ENCODE measurements around the gene AKR1C4. TPM values are rescaled to one million over a fixed set of nuclear protein-coding genes. Genes with fewer than 3 reads are reported as not detected.

The AKR1C4 gene
- total and polyA plus RNA-seq, 2 of the 8 experiments (the other 6 are each of a cell fraction or from before 2014, with no cell fraction given): not detected

DNA sequence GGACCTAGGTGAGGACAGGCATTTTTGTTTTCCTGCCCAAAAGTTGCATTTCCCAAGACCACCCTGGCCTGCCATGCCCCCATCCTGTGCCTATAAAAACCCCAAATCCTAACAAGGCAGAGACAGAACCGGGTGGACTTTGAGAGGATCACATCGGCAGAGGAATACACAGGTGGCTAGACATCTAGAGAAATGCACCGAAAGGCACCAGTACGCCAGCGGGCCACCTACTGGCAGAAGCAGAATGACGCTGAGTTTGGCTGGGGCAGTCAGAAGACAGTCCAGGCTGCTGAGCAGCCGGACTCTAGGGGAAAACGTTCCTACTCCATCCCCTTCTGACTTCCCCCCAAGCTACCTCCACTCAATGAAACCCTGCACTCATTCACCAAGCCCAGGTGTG lies 2.8 kb downstream of the AKR1C4 start:
- no peak overlapping the region; the same call in 1 of the 2 replicates for H4K8ac ChIP-seq (ENCODE audit: extremely low read depth, insufficient read depth, low read length)
- H3K23ac ChIP-seq (ENCODE audit: insufficient read length): no peak overlapping the region
- H4K20me1 ChIP-seq (replicated peaks in 1 of 2; ENCODE audit: control insufficient read depth in 1 of 2, insufficient read depth in 2 of 2, low read length in 2 of 2): no peaks in the 10 kb centered on the region
- no peak overlapping the region for H3K4ac ChIP-seq (replicated peaks; ENCODE audit: insufficient read length, low read depth, low read length)
- H3K18ac ChIP-seq (ENCODE audit: extremely low read depth, low read length): no peak overlapping the region
- no peak overlapping the region for H3K56ac ChIP-seq (replicated peaks; ENCODE audit: insufficient read length, low read depth, low read length)
- no peak overlapping the region for H3K27ac ChIP-seq (ENCODE audit: low read depth, low read length)
- no peak for FAIRE-seq
- no peak overlapping the region for H2AK5ac ChIP-seq (ENCODE audit: low read depth, low read length)
- H3K23me2 ChIP-seq (ENCODE audit: low read depth, low read length): no peaks in the 10 kb centered on the region; the same call in 1 of the 2 replicates
- H3K9me3 ChIP-seq (ENCODE audit: insufficient read depth in 2 of 2, low read depth in 1 of 2, low read length in 1 of 2): no peaks in the 10 kb centered on the region
- no peak overlapping the region for H2AFZ ChIP-seq (ENCODE audit: low read length)
- H3K9ac ChIP-seq (replicated peaks in 1 of 4; ENCODE audit: extremely low read depth in 1 of 4, low read depth in 3 of 4, low read length in 3 of 4): no peak overlapping the region
- no peaks in the 10 kb centered on the region for H3K27me3 ChIP-seq (replicated peaks in 1 of 4; ENCODE audit: control insufficient read depth in 3 of 4, extremely low read depth in 1 of 4, insufficient read depth in 3 of 4, low read length in 3 of 4)
- no peak overlapping the region for H3K4me2 ChIP-seq (ENCODE audit: insufficient read depth in 1 of 2, low read depth in 2 of 2, low read length in 2 of 2)
- no peaks in the 10 kb centered on the region for H3K79me1 ChIP-seq (ENCODE audit: low read depth, low read length)
- no peak overlapping the region for H4K91ac ChIP-seq (replicated peaks; ENCODE audit: insufficient read length, low read length)
- no peak overlapping the region for H2BK12ac ChIP-seq (ENCODE audit: low read depth, low read length)
- no peak overlapping the region for H2BK15ac ChIP-seq (ENCODE audit: low read length)
- H3K4me1 ChIP-seq (replicated peaks in 1 of 4; ENCODE audit: control insufficient read depth in 3 of 4, insufficient read depth in 4 of 4, low read length in 3 of 4): peaks cover 0 to 3% (median 0%) of the 10 kb centered on the region in 4 experiments; a peak in 1 of 7 replicates
- H2BK5ac ChIP-seq (ENCODE audit: low read depth, low read length): no peak overlapping the region
- no peak overlapping the region for H4K5ac ChIP-seq (ENCODE audit: insufficient read length, low read depth, low read length)
- no peaks in the 10 kb centered on the region for H3K79me2 ChIP-seq (ENCODE audit: control insufficient read depth in 1 of 2, insufficient read depth in 2 of 2, low read length in 2 of 2)
- no peak for DNase-seq (ENCODE audit: low read depth in 1 of 2, low spot score in 2 of 2)
- no peak overlapping the region for H2BK20ac ChIP-seq (ENCODE audit: low read length)
- no peak overlapping the region for H2BK120ac ChIP-seq (replicated peaks; ENCODE audit: low read depth, low read length)
- H3K14ac ChIP-seq (ENCODE audit: insufficient read length): no peak overlapping the region
- TF ChIP-seq, protein P1, sequence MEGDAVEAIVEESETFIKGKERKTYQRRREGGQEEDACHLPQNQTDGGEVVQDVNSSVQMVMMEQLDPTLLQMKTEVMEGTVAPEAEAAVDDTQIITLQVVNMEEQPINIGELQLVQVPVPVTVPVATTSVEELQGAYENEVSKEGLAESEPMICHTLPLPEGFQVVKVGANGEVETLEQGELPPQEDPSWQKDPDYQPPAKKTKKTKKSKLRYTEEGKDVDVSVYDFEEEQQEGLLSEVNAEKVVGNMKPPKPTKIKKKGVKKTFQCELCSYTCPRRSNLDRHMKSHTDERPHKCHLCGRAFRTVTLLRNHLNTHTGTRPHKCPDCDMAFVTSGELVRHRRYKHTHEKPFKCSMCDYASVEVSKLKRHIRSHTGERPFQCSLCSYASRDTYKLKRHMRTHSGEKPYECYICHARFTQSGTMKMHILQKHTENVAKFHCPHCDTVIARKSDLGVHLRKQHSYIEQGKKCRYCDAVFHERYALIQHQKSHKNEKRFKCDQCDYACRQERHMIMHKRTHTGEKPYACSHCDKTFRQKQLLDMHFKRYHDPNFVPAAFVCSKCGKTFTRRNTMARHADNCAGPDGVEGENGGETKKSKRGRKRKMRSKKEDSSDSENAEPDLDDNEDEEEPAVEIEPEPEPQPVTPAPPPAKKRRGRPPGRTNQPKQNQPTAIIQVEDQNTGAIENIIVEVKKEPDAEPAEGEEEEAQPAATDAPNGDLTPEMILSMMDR (IDR thresholded peaks at IDR 0.05; ENCODE audit: control extremely low read depth in 1 of 3, insufficient read depth in 1 of 3, low read depth in 1 of 3, low read length in 3 of 3): peak; percentile 35 to 55 (median 48)
- TF ChIP-seq ASH2L (IDR thresholded peaks at IDR 0.05; ENCODE audit: low read length) (no peak), RAD21 (IDR thresholded peaks at IDR 0.05 in 1 of 2, conservative IDR thresholded peaks at IDR 0.05 in 1 of 2; ENCODE audit: low read depth in 2 of 2, low read length in 2 of 2) (peak; percentile 35 to 43)
- H3K36me3 ChIP-seq (ENCODE audit: control insufficient read depth in 2 of 4, insufficient read depth in 4 of 4, low read length in 3 of 4): no peaks in the 10 kb centered on the region
- WGBS, 2 experiments (ENCODE audit: extremely low coverage in 1 of 2, insufficient coverage in 1 of 2, insufficient read length in 1 of 2, insufficient replicate concordance in 2 of 2, low coverage in 1 of 2, low lambda C conversion rate in 2 of 2, missing lambda C conversion rate in 1 of 2): 77% methylated on average over 8 of the region's 8 CpGs; no CpG with 5 or more reads in 1 of the 2 experiments
- no peak overlapping the region for H3K4me3 ChIP-seq (ENCODE audit: extremely low read depth in 1 of 4, insufficient read depth in 2 of 4, low read depth in 3 of 4, low read length in 4 of 4)
- CTCF ChIA-PET (ENCODE audit: partially characterized antibody): interaction anchor here (0.9 to 1.6 kb wide), 6 partner anchors 11 to 350 kb away, joined by 3 to 11 read pairs (median 4); no protein-coding TSS in a partner anchor
- POLR2A ChIA-PET (ENCODE audit: partially characterized antibody): no interaction called here

Measured in H1 (cell line).